ENCODE data around the gene OTX2.

OTX2 gene

GRCh38 chr14:56794557-56795283, 15.6 kb downstream of the OTX2 start:
- Histone ChIP-seq H3K14ac (ENCODE audit: low read length) (no peak overlapping the region), H3K27ac (replicated peaks; ENCODE audit: low read length) (no peak overlapping the region), H3K9me3 (replicated peaks in 1 of 2; ENCODE audit: control insufficient read depth in 2 of 2, insufficient read depth in 1 of 2, low read depth in 1 of 2, low read length in 2 of 2) (peaks cover 0 to 6% of the 10 kb centered on the region in 2 donors), H2BK5ac (ENCODE audit: low read length) (peak overlapping the region; percentile 63), H2BK15ac (ENCODE audit: low read length) (peak overlapping the region; percentile 87), H3K4me2 (ENCODE audit: insufficient read depth, low read length, poor library complexity, severe bottlenecking) (peak overlapping the region; percentile 65), H3K36me3 (replicated peaks in 1 of 2; ENCODE audit: control insufficient read depth in 2 of 2, insufficient read depth in 2 of 2, low read length in 2 of 2) (no peaks in the 10 kb centered on the region), H2BK120ac (ENCODE audit: low read depth, low read length) (peak overlapping the region; percentile 56), H3K4ac (ENCODE audit: low read length) (no peak overlapping the region), H2BK12ac (ENCODE audit: low read length) (peak overlapping the region; percentile 69), H4K8ac (ENCODE audit: low read depth, low read length) (no peak overlapping the region), H3K18ac (ENCODE audit: low read length) (peak overlapping the region; percentile 97), H3K23ac (ENCODE audit: low read depth, low read length, poor library complexity) (no peak overlapping the region), H4K91ac (ENCODE audit: low read depth, low read length, poor library complexity) (peak overlapping the region; percentile 64), H3K9ac (ENCODE audit: low read depth, low read length, poor library complexity) (peak overlapping the region; percentile 61), H2AFZ (ENCODE audit: low read length) (peak overlapping the region; percentile 59), H3K4me1 (ENCODE audit: control insufficient read depth in 2 of 2, insufficient read depth in 1 of 2, low read depth in 1 of 2, low read length in 2 of 2) (peaks cover 0 to 29% of the 10 kb centered on the region in 2 donors), H3K4me3 (ENCODE audit: low read length in 2 of 2) (no peak overlapping the region), H2AK5ac (ENCODE audit: low read depth, low read length) (peak overlapping the region; percentile 80), H3K79me1 (ENCODE audit: low read depth, low read length) (no peaks in the 10 kb centered on the region), H3K27me3 (ENCODE audit: control insufficient read depth in 3 of 3, insufficient read depth in 3 of 3, low read depth in 1 of 3, low read length in 3 of 3) (peaks cover 3 to 89% (median 14%) of the 10 kb centered on the region in 3 experiments)
- DNase-seq (ENCODE audit: low spot score): no peak
- no CpG with 5 or more reads among the region's 56 CpGs for WGBS, 2 donors (ENCODE audit: extremely low coverage in 2 of 2, insufficient read length in 2 of 2, insufficient replicate concordance in 1 of 2)

- DNase-seq (ENCODE audit: low spot score): no peak
- Histone ChIP-seq H3K27ac (replicated peaks; ENCODE audit: low read length) (no peak overlapping the region), H3K4me2 (ENCODE audit: insufficient read depth, low read length, poor library complexity, severe bottlenecking) (peak overlapping the region; percentile 36), H2AK5ac (ENCODE audit: low read depth, low read length) (peak overlapping the region; percentile 80), H3K27me3 (ENCODE audit: control insufficient read depth in 3 of 3, insufficient read depth in 3 of 3, low read depth in 1 of 3, low read length in 3 of 3) (peaks cover 3 to 83% (median 14%) of the 10 kb centered on the region in 3 experiments), H3K9me3 (replicated peaks in 1 of 2; ENCODE audit: control insufficient read depth in 2 of 2, insufficient read depth in 1 of 2, low read depth in 1 of 2, low read length in 2 of 2) (peaks cover 0 to 6% of the 10 kb centered on the region in 2 donors), H2BK120ac (ENCODE audit: low read depth, low read length) (peak overlapping the region; percentile 56), H3K14ac (ENCODE audit: low read length) (no peak overlapping the region), H4K8ac (ENCODE audit: low read depth, low read length) (no peak overlapping the region), H2AFZ (ENCODE audit: low read length) (peak overlapping the region; percentile 59), H3K4me3 (ENCODE audit: low read length in 2 of 2) (peak overlapping the region in 1 of 2 donors; percentile 3), H3K9ac (ENCODE audit: low read depth, low read length, poor library complexity) (no peak overlapping the region), H3K4me1 (ENCODE audit: control insufficient read depth in 2 of 2, insufficient read depth in 1 of 2, low read depth in 1 of 2, low read length in 2 of 2) (peaks cover 0 to 27% of the 10 kb centered on the region in 2 donors), H3K36me3 (replicated peaks in 1 of 2; ENCODE audit: control insufficient read depth in 2 of 2, insufficient read depth in 2 of 2, low read length in 2 of 2) (no peaks in the 10 kb centered on the region), H2BK12ac (ENCODE audit: low read length) (peak overlapping the region; percentile 68), H4K91ac (ENCODE audit: low read depth, low read length, poor library complexity) (no peak overlapping the region), H3K18ac (ENCODE audit: low read length) (peak overlapping the region; percentile 97), H2BK15ac (ENCODE audit: low read length) (peak overlapping the region; percentile 87), H3K79me1 (ENCODE audit: low read depth, low read length) (no peaks in the 10 kb centered on the region), H3K23ac (ENCODE audit: low read depth, low read length, poor library complexity) (no peak overlapping the region), H3K4ac (ENCODE audit: low read length) (no peak overlapping the region), H2BK5ac (ENCODE audit: low read length) (no peak overlapping the region)
- WGBS, 2 donors (ENCODE audit: extremely low coverage in 2 of 2, insufficient read length in 2 of 2, insufficient replicate concordance in 1 of 2): no CpG with 5 or more reads among the region's 33 CpGs
Observed at GRCh38 chr14:56794088-56794556, 16.2 kb downstream of the OTX2 start.

- Histone ChIP-seq H4K8ac (ENCODE audit: low read depth, low read length) (no peak overlapping the region), H2AFZ (ENCODE audit: low read length) (no peak overlapping the region), H3K79me1 (ENCODE audit: low read depth, low read length) (no peaks in the 10 kb centered on the region), H2BK5ac (ENCODE audit: low read length) (no peak overlapping the region), H3K9ac (ENCODE audit: low read depth, low read length, poor library complexity) (no peak overlapping the region), H3K4me2 (ENCODE audit: insufficient read depth, low read length, poor library complexity, severe bottlenecking) (no peak overlapping the region), H3K23ac (ENCODE audit: low read depth, low read length, poor library complexity) (no peak overlapping the region), H2AK5ac (ENCODE audit: low read depth, low read length) (no peak overlapping the region), H3K4ac (ENCODE audit: low read length) (no peak overlapping the region), H2BK15ac (ENCODE audit: low read length) (no peak overlapping the region), H2BK120ac (ENCODE audit: low read depth, low read length) (no peak overlapping the region), H3K27ac (replicated peaks; ENCODE audit: low read length) (no peak overlapping the region), H3K4me1 (ENCODE audit: control insufficient read depth in 2 of 2, insufficient read depth in 1 of 2, low read depth in 1 of 2, low read length in 2 of 2) (peaks cover 0 to 12% of the 10 kb centered on the region in 2 donors), H4K91ac (ENCODE audit: low read depth, low read length, poor library complexity) (no peak overlapping the region), H3K18ac (ENCODE audit: low read length) (no peak overlapping the region), H3K9me3 (replicated peaks in 1 of 2; ENCODE audit: control insufficient read depth in 2 of 2, insufficient read depth in 1 of 2, low read depth in 1 of 2, low read length in 2 of 2) (peaks cover 0 to 3% of the 10 kb centered on the region in 2 donors), H2BK12ac (ENCODE audit: low read length) (no peak overlapping the region), H3K36me3 (replicated peaks in 1 of 2; ENCODE audit: control insufficient read depth in 2 of 2, insufficient read depth in 2 of 2, low read length in 2 of 2) (no peaks in the 10 kb centered on the region), H3K4me3 (ENCODE audit: low read length in 2 of 2) (no peak overlapping the region), H3K14ac (ENCODE audit: low read length) (no peak overlapping the region), H3K27me3 (ENCODE audit: control insufficient read depth in 3 of 3, insufficient read depth in 3 of 3, low read depth in 1 of 3, low read length in 3 of 3) (peaks cover 3 to 50% (median 11%) of the 10 kb centered on the region in 3 experiments)
- no CpG with 5 or more reads among the region's 1 CpG for WGBS, 2 donors (ENCODE audit: extremely low coverage in 2 of 2, insufficient read length in 2 of 2, insufficient replicate concordance in 1 of 2)
- no peak for DNase-seq (ENCODE audit: low spot score)
Observed at GRCh38 chr14:56789955-56790354, 20.3 kb downstream of the OTX2 start.

GRCh38 chr14:56787530-56787929, 22.7 kb downstream of the OTX2 start:
- no peak overlapping the region for H3K18ac ChIP-seq (ENCODE audit: low read length)
- no peak overlapping the region for H2AK5ac ChIP-seq (ENCODE audit: low read depth, low read length)
- no peak overlapping the region for H3K27ac ChIP-seq (replicated peaks; ENCODE audit: low read length)
- H3K4ac ChIP-seq (ENCODE audit: low read length): no peak overlapping the region
- H3K36me3 ChIP-seq (replicated peaks in 1 of 2; ENCODE audit: control insufficient read depth in 2 of 2, insufficient read depth in 2 of 2, low read length in 2 of 2): no peaks in the 10 kb centered on the region
- no peak overlapping the region for H2BK5ac ChIP-seq (ENCODE audit: low read length)
- H3K4me1 ChIP-seq (ENCODE audit: control insufficient read depth in 2 of 2, insufficient read depth in 1 of 2, low read depth in 1 of 2, low read length in 2 of 2): peaks cover 0 to 4% of the 10 kb centered on the region in 2 donors
- no peaks in the 10 kb centered on the region for H3K79me1 ChIP-seq (ENCODE audit: low read depth, low read length)
- no peak overlapping the region for H2BK12ac ChIP-seq (ENCODE audit: low read length)
- no peak overlapping the region for H2BK120ac ChIP-seq (ENCODE audit: low read depth, low read length)
- no peak overlapping the region for H3K9ac ChIP-seq (ENCODE audit: low read depth, low read length, poor library complexity)
- H3K23ac ChIP-seq (ENCODE audit: low read depth, low read length, poor library complexity): no peak overlapping the region
- peaks cover 0 to 29% (median 0%) of the 10 kb centered on the region in 3 experiments for H3K27me3 ChIP-seq (ENCODE audit: control insufficient read depth in 3 of 3, insufficient read depth in 3 of 3, low read depth in 1 of 3, low read length in 3 of 3)
- no peak overlapping the region for H4K8ac ChIP-seq (ENCODE audit: low read depth, low read length)
- H4K91ac ChIP-seq (ENCODE audit: low read depth, low read length, poor library complexity): no peak overlapping the region
- H2AFZ ChIP-seq (ENCODE audit: low read length): no peak overlapping the region
- H3K4me3 ChIP-seq (ENCODE audit: low read length in 2 of 2): no peak overlapping the region
- H3K4me2 ChIP-seq (ENCODE audit: insufficient read depth, low read length, poor library complexity, severe bottlenecking): no peak overlapping the region
- no peaks in the 10 kb centered on the region for H3K9me3 ChIP-seq (replicated peaks in 1 of 2; ENCODE audit: control insufficient read depth in 2 of 2, insufficient read depth in 1 of 2, low read depth in 1 of 2, low read length in 2 of 2)
- H3K14ac ChIP-seq (ENCODE audit: low read length): no peak overlapping the region
- no peak for DNase-seq (ENCODE audit: low spot score)
- H2BK15ac ChIP-seq (ENCODE audit: low read length): no peak overlapping the region
